AG09309 (cell line): ENCODE results near the gene MAP2K6.

Experiments
- DNase-seq: peaks from one replicate; pipeline ENCODE4 v3.0.0-alpha.2; 2010; ENCODE audit warnings: low read depth
- H3K4me3 ChIP-seq: 2 replicates; pipeline ENCODE4 v1.5.1; 2011; ENCODE audit warnings: mild to moderate bottlenecking, low read depth, low read length, moderate library complexity; ENCODE audit not compliant: control insufficient read depth
- CTCF ChIP-seq: IDR thresholded peaks from 2 replicates; pipeline ENCODE4 v1.5.1; 2011; ENCODE audit warnings: mild to moderate bottlenecking, low read depth, low read length, inconsistent platforms; ENCODE audit not compliant: insufficient read depth, control insufficient read depth; ENCODE audit errors: missing control alignments

Gene MAP2K6

GRCh38 chr17:69597898-69598692 lies 183.6 kb downstream of the MAP2K6 start:
- no peak for DNase-seq
- no peak overlapping the region for H3K4me3 ChIP-seq
- no peak for TF ChIP-seq CTCF

GRCh38 chr17:69602972-69603371 lies 188.5 kb downstream of the MAP2K6 start:
- DNase-seq: no peak
- no peak for TF ChIP-seq CTCF
- no peak overlapping the region for H3K4me3 ChIP-seq
